ENCODE results near the gene ARMC7.
"Not testable (repeated sequence)": the region's sequence is repeated elsewhere in the genome, so short reads cannot be mapped to it uniquely, and the experiment has no call there.

The ARMC7 gene

GRCh38 chr17:75130059-75130631 lies 20.4 kb downstream of the ARMC7 start:
- DNase-seq = no peak

GRCh38 chr17:75130632-75131277 lies 21.0 kb downstream of the ARMC7 start:
- DNase-seq = no peak

GRCh38 chr17:75131278-75132017 lies 21.7 kb downstream of the ARMC7 start, which contains the start of gene NT5C:
Gene NT5C, minus strand, starts transcription at chr17:75131742. Its CDS starts 35 bp downstream, at chr17:75131707.
- DNase-seq = no peak

- DNase-seq = not testable (repeated sequence)
Measured at GRCh38 chr17:75132018-75133000, 22.5 kb downstream of the ARMC7 start.

GRCh38 chr17:75133001-75133400 lies 23.2 kb downstream of the ARMC7 start:
- no peak for DNase-seq

GRCh38 chr17:75133607-75134347 lies 24.0 kb downstream of the ARMC7 start:
- DNase-seq = not testable (repeated sequence)

- no peak for DNase-seq
Measured at GRCh38 chr17:75135452-75135851, 25.7 kb downstream of the ARMC7 start.

GRCh38 chr17:75135946-75136345 lies 26.2 kb downstream of the ARMC7 start:
- no peak for DNase-seq

- DNase-seq = not testable (repeated sequence)
Measured at GRCh38 chr17:75137762-75138161, 28.0 kb downstream of the ARMC7 start.

GRCh38 chr17:75138519-75138918 lies 28.8 kb downstream of the ARMC7 start:
- no peak for DNase-seq

GRCh38 chr17:75142236-75142971 lies 32.6 kb downstream of the ARMC7 start:
- DNase-seq = no peak

- no peak for DNase-seq
Measured at GRCh38 chr17:75144816-75145512, 35.2 kb downstream of the ARMC7 start.

- DNase-seq = no peak
Measured at GRCh38 chr17:75146592-75146991, 36.8 kb downstream of the ARMC7 start.

- DNase-seq = no peak
Measured at GRCh38 chr17:75147878-75148546, 38.2 kb downstream of the ARMC7 start.

- DNase-seq = no peak
Measured at GRCh38 chr17:75151930-75152329, 42.2 kb downstream of the ARMC7 start.

GRCh38 chr17:75152523-75152921 lies 42.8 kb downstream of the ARMC7 start:
- DNase-seq = no peak

- no peak for DNase-seq
Measured at GRCh38 chr17:75152922-75153779, 43.4 kb downstream of the ARMC7 start.

- DNase-seq = no peak
Measured at GRCh38 chr17:75153780-75154194, 44.0 kb downstream of the ARMC7 start.

Measured in NCI-H1417 treated with DMSO at 0.1 percent for 48 hours (cell line).